Activated naive CD8-positive, alpha-beta T cell treated with anti-CD3 and anti-CD28 coated beads, Interleukin-2, amount 50 U/mL, for 24 hours (primary cell): Measurements from ENCODE around the gene PRR7.

ENCODE experiments used
- ATAC-seq: fragments of 150-1000 bp; cut with Tn5 transposase; one replicate; pipeline ENCODE4 v1.10.0; 2021
- DNase-seq: peaks from one replicate; pipeline ENCODE4 v3.0.0; 2021
- H3K27ac Mint-ChIP-seq: one replicate; pipeline ENCODE4 v1.8.0; 2021; ENCODE audit warnings: mild to moderate bottlenecking, mixed read lengths
- H3K27me3 Mint-ChIP-seq: one replicate; pipeline ENCODE4 v1.8.0; 2021; ENCODE audit warnings: mixed read lengths
- H3K36me3 Mint-ChIP-seq: one replicate; pipeline ENCODE4 v1.8.0; 2021; ENCODE audit warnings: low read depth, mixed read lengths
- H3K4me1 Mint-ChIP-seq: one replicate; pipeline ENCODE4 v1.8.0; 2021; ENCODE audit warnings: mixed read lengths
- H3K4me3 Mint-ChIP-seq: one replicate; pipeline ENCODE4 v1.8.0; 2021; ENCODE audit warnings: mild to moderate bottlenecking, moderate library complexity, mixed read lengths
- H3K9me3 Mint-ChIP-seq: one replicate; pipeline ENCODE4 v1.8.0; 2021; ENCODE audit warnings: mixed read lengths

PRR7 gene

DNA sequence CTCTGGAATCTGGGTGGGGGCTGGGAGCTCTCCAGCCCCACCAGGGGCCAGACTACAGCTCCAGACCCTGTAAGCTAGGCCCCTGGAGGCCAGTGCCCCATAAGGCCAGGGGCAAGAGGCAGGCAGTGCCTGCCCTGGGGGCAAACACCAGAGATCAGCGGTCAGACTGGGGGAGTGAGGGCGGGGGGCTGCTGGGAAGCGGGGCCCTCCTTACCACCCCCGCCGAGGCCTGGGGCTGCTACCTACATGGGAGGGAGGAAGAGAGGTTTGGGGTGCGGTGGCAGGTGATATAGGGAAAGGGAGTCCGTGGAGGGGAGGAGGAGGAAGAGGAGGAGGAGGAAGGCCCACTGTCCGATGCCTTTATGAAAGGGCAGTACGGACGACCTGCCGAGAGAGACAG lies 12.7 kb downstream of the PRR7 start:
- H3K27me3 Mint-ChIP-seq, result no peaks in the 10 kb centered on the region
- DNase-seq, result no peak
- no peaks in the 10 kb centered on the region for H3K9me3 Mint-ChIP-seq
- no peak for ATAC-seq
- H3K27ac Mint-ChIP-seq, result no peak overlapping the region
- no peak overlapping the region for H3K4me3 Mint-ChIP-seq
- peaks cover 26% of the 10 kb centered on the region for H3K4me1 Mint-ChIP-seq
- H3K36me3 Mint-ChIP-seq, result peaks cover 11% of the 10 kb centered on the region

DNA sequence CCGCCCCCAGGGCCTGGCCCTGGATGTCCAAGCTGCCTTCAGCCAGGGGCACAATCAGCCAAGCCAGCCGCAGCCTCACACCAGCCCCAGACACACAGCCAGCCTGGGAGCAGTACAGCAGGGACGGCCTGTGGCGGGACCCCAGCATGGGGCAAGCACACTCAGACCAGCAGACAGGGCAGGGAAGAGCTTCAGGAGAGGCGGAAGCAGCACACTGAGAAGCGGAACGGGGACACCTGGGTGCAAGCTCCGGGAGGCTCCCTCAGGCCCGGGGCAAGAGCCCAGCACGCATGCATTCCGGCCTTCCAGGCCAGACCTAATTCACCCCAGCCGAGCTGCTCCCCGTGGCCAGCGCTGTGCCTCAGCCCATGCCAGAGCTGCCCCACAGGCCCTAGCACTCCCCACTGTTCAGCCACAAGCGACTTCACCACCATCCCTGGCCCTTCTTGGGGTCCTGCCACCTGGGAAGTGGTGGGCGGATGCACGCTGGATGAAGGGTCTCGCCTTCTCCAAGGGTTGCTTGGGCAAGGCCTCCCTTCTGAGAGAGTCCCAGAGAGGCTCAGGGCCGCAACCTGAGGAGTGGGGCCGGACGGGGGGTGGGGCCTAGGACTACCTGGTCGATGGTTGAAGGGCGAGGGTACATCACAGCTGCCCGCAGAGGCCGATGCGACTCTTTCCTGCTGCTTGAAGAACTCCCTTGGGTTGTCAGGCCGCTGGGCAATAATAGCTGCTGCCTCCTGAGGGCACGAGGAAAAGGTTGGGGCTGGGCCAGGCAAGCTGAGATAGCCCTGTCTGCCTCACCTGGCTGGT lies 13.4 kb downstream of the PRR7 start:
- peaks cover 26% of the 10 kb centered on the region for H3K4me1 Mint-ChIP-seq
- H3K36me3 Mint-ChIP-seq, result peaks cover 11% of the 10 kb centered on the region
- DNase-seq (no peak), ATAC-seq (no peak)
- no peak overlapping the region for H3K4me3 Mint-ChIP-seq
- no peak overlapping the region for H3K27ac Mint-ChIP-seq
- H3K9me3 Mint-ChIP-seq, result no peaks in the 10 kb centered on the region
- H3K27me3 Mint-ChIP-seq, result no peaks in the 10 kb centered on the region

DNA sequence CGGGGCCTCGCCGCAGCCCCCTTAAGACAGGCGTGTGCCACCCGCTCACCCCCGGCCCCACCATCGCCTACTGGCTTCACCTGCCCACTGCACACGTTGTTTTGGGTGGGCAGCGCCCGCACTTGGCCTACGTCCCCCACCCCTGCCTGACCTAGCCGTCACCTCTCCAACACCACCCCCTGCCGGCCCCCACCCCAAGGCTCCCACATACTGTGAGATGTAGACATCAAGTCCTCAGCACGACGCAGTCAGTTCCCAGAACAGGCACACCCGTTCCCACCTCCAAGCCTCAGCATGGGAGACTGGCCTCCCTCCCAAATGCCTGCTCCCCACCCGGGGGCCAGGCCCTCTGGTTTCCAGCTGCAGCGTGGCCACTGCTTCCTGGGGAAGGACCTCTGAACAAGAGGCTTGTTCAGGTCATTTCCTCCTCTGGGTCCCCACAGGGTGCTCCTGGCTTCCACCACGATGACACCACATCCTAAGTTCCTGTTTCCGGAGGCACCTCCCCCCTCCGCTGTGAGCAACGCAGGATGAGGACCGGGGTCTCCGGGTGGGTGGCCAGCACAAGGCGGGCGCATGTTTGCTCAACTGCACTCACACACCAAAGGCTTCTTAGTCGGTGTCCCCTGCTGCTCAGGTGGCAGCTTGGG lies 15.5 kb downstream of the PRR7 start:
- peaks cover 21% of the 10 kb centered on the region for H3K4me1 Mint-ChIP-seq
- ATAC-seq (no peak), DNase-seq (no peak)
- peak overlapping the region; percentile 74 for H3K27ac Mint-ChIP-seq
- H3K36me3 Mint-ChIP-seq, result peaks cover 22% of the 10 kb centered on the region
- peak overlapping the region; percentile 38 for H3K4me3 Mint-ChIP-seq
- H3K9me3 Mint-ChIP-seq, result no peaks in the 10 kb centered on the region
- no peaks in the 10 kb centered on the region for H3K27me3 Mint-ChIP-seq

DNA sequence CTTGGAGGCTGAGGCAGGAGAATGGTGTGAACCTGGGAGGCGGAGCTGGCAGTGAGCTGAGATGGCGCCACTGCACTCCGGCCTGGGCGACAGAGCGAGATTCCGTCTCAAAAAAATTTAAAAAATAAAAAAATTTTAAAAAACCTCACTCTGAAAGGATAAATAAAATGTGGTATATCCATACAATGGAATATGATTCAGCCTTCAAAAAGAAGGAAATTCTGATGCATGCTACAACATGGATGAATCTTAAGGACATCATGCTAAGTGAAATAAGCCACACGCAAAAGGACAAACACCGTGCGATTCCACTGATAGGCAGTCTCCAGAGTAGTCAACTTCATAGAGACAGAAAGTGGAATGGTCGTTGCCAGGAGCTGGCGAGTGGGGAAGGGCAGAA lies 18.4 kb downstream of the PRR7 start:
- peaks cover 27% of the 10 kb centered on the region for H3K36me3 Mint-ChIP-seq

DNA sequence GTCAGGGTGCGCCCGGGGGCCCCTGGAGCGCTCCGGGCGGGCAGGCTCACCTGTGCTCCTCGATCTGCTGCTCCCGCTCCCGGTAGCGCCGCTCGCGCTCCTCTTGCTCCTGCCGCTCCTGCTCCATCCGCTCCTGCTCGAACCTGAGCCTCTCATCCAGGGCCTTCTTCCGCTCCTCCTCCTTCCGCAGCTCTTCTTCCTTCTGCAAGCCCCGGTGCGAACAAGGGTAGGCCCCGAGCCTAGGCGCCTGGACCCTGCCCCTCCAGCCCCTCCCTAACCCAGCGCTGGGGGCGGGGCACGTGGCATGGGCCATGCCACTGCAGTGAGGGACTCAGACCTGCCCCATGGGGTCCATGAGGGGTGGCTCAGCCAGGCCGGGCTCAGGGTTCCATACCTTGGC lies 20.2 kb downstream of the PRR7 start:
- Mint-ChIP-seq H3K36me3 (peaks cover 29% of the 10 kb centered on the region), H3K27ac (no peak overlapping the region), H3K27me3 (no peaks in the 10 kb centered on the region), H3K4me1 (peaks cover 30% of the 10 kb centered on the region), H3K9me3 (no peaks in the 10 kb centered on the region), H3K4me3 (no peak overlapping the region)
- no peak for ATAC-seq
- DNase-seq, result no peak

More for the DNA sequence above, 18.4 kb downstream of the PRR7 start:
- no peak overlapping the region for H3K27ac Mint-ChIP-seq
- peaks cover 19% of the 10 kb centered on the region for H3K4me1 Mint-ChIP-seq
- H3K9me3 Mint-ChIP-seq, result no peaks in the 10 kb centered on the region
- DNase-seq (no peak), ATAC-seq (no peak)
- H3K27me3 Mint-ChIP-seq, result no peaks in the 10 kb centered on the region
- H3K4me3 Mint-ChIP-seq, result no peak overlapping the region

DNA sequence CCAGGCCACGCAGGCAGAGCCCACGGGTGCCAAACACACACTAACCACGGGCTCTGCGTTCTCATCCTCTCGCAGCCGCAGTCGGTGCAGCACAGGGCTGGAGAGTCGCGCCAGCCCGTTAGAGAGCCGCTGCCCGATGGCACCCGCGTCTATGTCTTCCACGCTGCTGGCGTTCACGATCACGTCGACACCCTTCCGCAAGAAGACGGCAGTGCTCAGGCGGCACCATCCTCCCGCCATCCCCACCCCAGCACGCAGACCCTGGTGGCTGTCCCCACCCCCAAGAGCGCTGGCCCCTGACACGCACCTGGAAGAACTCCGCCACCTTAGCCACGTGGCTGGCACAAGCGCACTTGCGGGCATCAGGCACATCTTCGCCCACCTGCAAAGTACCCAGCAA lies 20.8 kb downstream of the PRR7 start:
- H3K36me3 Mint-ChIP-seq, result peaks cover 29% of the 10 kb centered on the region
- peaks cover 29% of the 10 kb centered on the region for H3K4me1 Mint-ChIP-seq
- no peak overlapping the region for H3K27ac Mint-ChIP-seq
- DNase-seq (no peak), ATAC-seq (no peak)
- no peaks in the 10 kb centered on the region for H3K27me3 Mint-ChIP-seq
- H3K9me3 Mint-ChIP-seq, result no peaks in the 10 kb centered on the region
- no peak overlapping the region for H3K4me3 Mint-ChIP-seq

DNA sequence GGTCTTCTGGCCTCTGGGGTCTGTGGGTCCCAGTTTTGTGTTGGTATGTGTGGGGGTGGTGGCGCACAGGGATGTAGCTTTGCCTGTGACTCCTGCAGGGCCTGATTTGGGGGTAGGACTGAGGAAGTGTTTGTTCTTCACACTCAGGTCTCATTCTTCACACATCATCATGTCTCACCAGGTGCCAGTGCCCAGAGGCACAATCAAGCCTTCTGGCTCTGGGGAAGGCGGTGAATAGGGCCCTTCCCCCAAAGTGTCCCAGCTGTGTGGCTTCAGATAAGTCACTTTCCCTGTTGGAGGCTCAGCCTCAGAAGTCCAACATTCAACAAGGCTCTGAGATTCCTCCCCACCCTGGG lies 21.7 kb downstream of the PRR7 start:
- no peak for ATAC-seq
- H3K4me1 Mint-ChIP-seq, result peaks cover 22% of the 10 kb centered on the region
- H3K9me3 Mint-ChIP-seq, result no peaks in the 10 kb centered on the region
- no peaks in the 10 kb centered on the region for H3K27me3 Mint-ChIP-seq
- H3K36me3 Mint-ChIP-seq, result peaks cover 27% of the 10 kb centered on the region
- H3K27ac Mint-ChIP-seq, result no peak overlapping the region
- DNase-seq, result no peak
- H3K4me3 Mint-ChIP-seq, result no peak overlapping the region

DNA sequence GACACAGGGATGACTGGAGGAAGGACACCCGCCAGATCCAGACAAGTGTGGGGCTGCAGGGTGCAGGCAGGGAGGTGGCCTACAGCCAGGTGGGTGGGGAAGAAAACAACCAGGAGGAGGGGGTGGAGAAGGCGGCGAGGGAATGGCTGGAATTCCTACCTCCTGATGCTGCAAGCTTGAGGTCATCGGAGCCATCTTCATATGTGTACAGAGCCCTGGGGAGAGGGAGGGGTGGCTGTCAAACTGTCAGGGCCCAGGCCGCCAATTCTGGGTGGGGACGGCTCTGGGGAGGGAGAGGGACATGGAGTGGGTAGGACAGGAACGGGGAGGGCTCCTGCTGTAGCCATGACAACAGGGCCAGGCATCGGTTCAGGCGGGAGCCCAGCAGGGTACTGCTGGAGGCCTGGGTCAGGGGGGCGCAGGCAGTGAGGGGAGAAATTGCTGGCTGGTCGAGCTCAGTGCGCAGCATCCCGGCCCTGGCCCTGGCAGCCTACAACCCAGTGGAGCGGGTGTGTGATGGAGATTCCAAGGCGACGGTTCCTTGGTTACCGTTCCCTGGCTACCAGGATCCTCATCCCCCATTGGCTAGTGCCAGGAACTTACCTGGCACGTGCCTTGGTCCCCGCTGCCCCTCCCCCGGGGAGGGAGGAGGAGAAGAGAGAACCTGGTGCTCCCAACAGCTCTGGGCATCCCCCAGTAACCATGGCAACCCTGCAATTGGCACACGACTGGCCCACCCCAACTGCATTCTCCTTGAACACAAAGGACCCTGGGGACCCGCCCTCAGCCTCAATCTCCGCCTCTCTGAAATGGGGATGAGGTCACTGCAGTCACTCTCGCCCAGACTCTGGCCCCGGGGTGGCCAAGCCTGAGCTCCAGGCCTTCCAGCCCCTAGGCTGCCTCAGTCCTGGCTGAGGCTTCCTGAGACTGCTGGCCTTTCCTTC lies 22.3 kb downstream of the PRR7 start:
- H3K4me3 Mint-ChIP-seq, result no peak overlapping the region
- no peak for ATAC-seq
- peaks cover 27% of the 10 kb centered on the region for H3K36me3 Mint-ChIP-seq

DNA sequence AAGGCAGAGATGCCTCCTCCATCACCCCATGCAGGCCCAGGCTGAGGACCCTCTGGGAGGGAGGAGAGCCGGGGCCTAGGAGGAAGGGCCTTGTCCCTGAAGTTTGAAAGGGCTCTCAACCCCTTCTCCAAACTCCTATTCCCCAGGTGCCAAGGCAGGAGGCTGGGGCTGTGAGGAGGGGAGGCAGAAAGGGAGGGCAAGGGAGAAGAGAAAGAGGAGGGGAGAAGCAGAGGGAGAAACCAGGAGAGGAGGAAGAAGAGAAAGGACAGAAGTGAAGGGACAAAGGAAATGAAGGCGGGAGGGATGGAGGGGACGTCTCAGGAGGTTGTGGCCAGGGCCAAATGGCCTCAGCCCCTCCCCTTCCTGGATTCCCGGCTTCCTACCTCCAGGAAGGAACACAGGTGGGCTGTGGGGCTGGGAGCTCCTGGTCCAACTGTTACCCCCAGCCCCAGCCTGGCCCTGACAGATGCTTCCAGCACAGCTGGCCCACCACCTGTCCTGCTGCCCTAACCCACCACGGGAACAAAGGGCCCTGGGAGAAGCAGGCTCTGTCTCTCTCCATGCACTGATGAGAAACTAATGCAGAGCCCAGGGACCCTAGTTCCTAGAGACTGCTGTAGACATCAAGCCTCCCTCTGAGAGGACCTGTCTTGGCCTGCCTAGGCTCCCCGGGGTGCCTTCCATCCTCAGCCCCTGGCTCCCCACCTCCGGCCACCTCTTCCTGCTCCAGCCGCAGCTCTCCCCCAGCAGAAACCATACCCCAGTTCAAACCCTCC lies 23.3 kb downstream of the PRR7 start:
- Mint-ChIP-seq H3K4me1 (peaks cover 34% of the 10 kb centered on the region), H3K9me3 (no peaks in the 10 kb centered on the region), H3K27ac (peak overlapping the region; percentile 59), H3K4me3 (peak overlapping the region; percentile 36), H3K27me3 (peaks cover 5% of the 10 kb centered on the region), H3K36me3 (peaks cover 27% of the 10 kb centered on the region)
- ATAC-seq, result no peak
- DNase-seq, result no peak

More for the DNA sequence above, 22.3 kb downstream of the PRR7 start:
- H3K4me1 Mint-ChIP-seq, result peaks cover 24% of the 10 kb centered on the region
- no peak overlapping the region for H3K27ac Mint-ChIP-seq
- no peaks in the 10 kb centered on the region for H3K9me3 Mint-ChIP-seq
- peaks cover 2% of the 10 kb centered on the region for H3K27me3 Mint-ChIP-seq
- DNase-seq, result no peak

DNA sequence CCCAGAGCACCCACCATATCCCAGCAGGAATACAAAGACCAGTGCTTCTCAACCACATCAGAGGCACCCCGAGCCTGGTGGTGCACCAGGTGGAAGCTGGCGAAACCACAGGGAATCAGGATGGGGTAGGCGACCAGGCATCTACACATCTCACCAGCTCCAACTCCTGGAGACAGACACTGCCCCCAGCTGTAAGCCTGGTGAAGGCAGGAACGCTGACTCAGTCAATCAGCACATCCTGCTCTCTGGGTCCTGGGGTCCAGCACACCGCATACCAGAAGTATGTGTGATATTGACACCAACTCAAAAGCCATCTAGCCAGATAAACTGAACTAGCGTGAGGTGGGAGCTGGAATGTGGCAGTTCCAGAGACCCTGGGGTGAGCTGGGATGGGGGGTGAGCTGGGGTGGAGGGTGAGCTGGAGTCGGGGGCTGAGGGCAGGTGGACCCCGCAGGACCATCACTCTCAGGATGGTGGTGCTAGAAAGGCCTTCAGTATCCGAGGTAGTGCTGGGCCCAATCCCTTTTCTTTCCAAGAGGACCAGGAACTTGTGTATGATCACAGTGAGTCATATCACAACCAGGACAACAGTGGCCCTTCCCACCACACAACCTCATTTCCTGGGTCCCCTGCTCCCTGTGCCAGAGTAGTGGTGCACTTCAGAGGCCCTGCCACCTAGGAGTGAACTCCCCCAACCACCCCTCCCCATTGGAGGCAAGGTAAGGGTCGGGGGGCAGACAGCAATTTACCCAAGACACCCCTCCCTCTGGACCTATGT lies 24.3 kb downstream of the PRR7 start:
- Mint-ChIP-seq H3K36me3 (peaks cover 18% of the 10 kb centered on the region), H3K27me3 (peaks cover 5% of the 10 kb centered on the region), H3K4me3 (peak overlapping the region; percentile 81), H3K4me1 (peaks cover 43% of the 10 kb centered on the region), H3K9me3 (no peaks in the 10 kb centered on the region), H3K27ac (peak overlapping the region; percentile 76)
- no peak for ATAC-seq
- no peak for DNase-seq

DNA sequence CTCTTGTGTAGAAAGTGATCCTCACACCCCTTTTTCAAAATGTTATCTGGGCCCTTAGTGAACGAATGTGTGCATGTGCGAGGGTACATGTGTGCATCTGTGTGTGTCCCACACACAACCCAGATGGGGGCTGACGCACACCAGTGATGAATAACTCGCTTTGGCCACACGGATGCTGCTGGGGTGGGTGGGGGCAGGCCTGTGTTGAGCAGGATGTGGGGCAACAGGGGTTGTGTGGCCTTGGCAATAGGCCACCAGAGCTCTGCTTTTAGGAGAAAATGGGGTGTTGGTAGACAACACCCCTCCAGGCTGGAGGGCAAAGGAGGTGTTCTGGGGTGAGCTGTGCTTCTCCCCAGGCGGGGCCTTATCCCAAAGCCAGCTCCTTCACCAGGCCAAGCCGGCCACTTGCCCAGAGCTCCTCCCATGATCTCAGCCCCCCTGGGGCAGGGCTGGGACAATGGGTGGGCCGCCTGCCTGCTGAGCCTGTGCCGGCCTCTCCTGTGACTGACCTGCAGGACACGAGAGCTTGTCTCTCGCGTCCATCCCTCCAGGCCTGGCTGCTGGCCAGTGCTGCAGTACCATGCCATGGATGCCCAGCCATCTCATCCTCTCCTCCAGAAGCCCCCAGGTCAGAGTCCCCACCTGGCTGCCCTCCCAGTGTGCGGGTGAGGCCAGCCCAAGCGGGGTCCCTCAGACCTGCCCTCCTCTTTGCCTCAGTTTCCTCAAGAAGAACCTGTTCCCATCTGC lies 25.2 kb downstream of the PRR7 start:
- H3K27ac Mint-ChIP-seq, result peak overlapping the region; percentile 76
- peak overlapping the region; percentile 81 for H3K4me3 Mint-ChIP-seq
- H3K4me1 Mint-ChIP-seq, result peaks cover 51% of the 10 kb centered on the region
- DNase-seq (peak; percentile 70), ATAC-seq (peak; percentile 71)
- H3K27me3 Mint-ChIP-seq, result peaks cover 5% of the 10 kb centered on the region
- no peaks in the 10 kb centered on the region for H3K9me3 Mint-ChIP-seq
- H3K36me3 Mint-ChIP-seq, result peaks cover 16% of the 10 kb centered on the region

DNA sequence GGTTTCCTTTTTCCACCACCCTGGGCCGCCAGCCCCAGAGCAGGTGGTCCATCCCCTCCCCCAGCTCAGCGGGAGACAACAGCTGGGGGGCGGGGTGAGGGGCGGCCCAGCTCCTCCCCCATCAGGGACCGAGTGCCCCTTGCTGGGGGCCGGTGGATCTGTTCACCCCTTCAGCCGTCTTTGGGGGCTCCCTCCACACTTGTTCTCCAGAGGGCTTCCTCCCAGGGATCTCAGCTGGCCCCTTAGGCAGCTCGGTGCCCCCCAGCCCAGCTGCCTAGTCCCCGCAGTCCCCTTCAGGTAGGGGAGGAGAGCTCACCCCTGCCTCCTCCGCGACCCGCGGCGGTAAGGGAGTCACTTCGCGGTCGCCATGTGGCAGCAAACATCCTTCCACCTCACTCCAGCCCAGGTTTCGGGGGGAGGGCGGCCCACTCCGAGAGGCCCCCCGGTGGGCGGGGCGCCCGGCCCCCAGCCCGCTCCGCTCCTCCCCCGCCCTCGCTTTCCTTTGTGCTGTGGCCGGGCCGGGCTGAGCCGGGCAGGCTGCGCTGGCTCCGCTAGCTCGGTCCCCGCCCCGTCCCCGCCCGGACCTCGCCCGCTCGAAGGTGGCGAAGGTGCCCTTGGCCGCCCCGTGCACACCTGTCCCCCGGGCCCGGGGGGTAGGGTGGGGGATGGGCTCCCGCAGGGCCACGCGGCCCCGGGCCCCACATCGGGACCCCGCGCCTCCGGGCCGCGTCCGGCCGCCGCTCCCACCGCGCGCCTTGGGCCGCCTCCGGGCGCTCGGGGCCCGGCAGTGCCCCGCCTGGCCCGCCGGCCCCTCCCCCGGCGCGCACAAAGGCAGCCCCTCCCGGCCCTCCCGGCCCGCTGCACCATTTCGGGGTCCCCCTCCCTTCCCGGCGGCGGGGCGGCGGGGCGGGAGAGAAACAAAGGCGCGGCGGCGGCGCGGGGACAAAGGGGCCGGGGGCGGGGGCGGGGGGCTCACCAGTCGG lies 26.1 kb downstream of the PRR7 start:
- H3K36me3 Mint-ChIP-seq, result peaks cover 9% of the 10 kb centered on the region
- ATAC-seq, result peak; percentile 55
- DNase-seq, result peak; percentile 87
- peaks cover 5% of the 10 kb centered on the region for H3K27me3 Mint-ChIP-seq
- H3K27ac Mint-ChIP-seq, result peak overlapping the region; percentile 72
- peak overlapping the region; percentile 81 for H3K4me3 Mint-ChIP-seq
- H3K4me1 Mint-ChIP-seq, result peaks cover 56% of the 10 kb centered on the region
- no peaks in the 10 kb centered on the region for H3K9me3 Mint-ChIP-seq
